Measurements from ENCODE around the gene NKX2-1. TPM values are rescaled to one million over a fixed set of nuclear protein-coding genes. Genes with fewer than 3 reads are reported as not detected.

NKX2-1 gene
- not detected for polyA plus RNA-seq (2013, experiment 1 of 2)
- not detected for polyA plus RNA-seq (2013, experiment 2 of 2)

- Histone ChIP-seq H3K9ac (ENCODE audit: low read length) (no peak within 1 kb of the TSS), H3K4me1 (ENCODE audit: control insufficient read depth, insufficient read depth, low read depth, low read length) (peaks cover 37% of the 10 kb centered on the region), H3K27me3 (ENCODE audit: control insufficient read depth in 1 of 2, insufficient read depth in 1 of 2, low read length in 2 of 2) (peaks cover 97 to 98% of the 10 kb centered on the region in 2 experiments), H3K23ac (ENCODE audit: low read length in 2 of 2) (peak within 1 kb of the TSS in 1 of 2 experiments; percentile 43), H2BK5ac (ENCODE audit: low read depth, low read length, poor library complexity, severe bottlenecking) (no peak within 1 kb of the TSS), H3K4me2 (ENCODE audit: low read length, poor library complexity, severe bottlenecking) (peak within 1 kb of the TSS; percentile 69), H3K79me1 (replicated peaks; ENCODE audit: low read length, poor library complexity, severe bottlenecking) (no peaks in the 10 kb centered on the region), H2BK12ac (ENCODE audit: low read length in 2 of 2) (no peak within 1 kb of the TSS), H4K91ac (ENCODE audit: low read length) (no peak within 1 kb of the TSS), H3K14ac (ENCODE audit: low read length in 2 of 2) (peak within 1 kb of the TSS; percentile 55 to 69), H3K4ac (ENCODE audit: low read depth in 1 of 2, low read length in 2 of 2) (no peak within 1 kb of the TSS), H3K4me3 (ENCODE audit: insufficient read depth in 1 of 2, low read depth in 1 of 2, low read length in 2 of 2) (peak within 1 kb of the TSS; percentile 20 to 65), H2AK5ac (ENCODE audit: low read length, severe bottlenecking) (no peak within 1 kb of the TSS), H3K36me3 (ENCODE audit: control insufficient read depth in 1 of 2, insufficient read depth in 2 of 2, low read depth in 1 of 2, low read length in 2 of 2) (no peaks in the 10 kb centered on the region), H3K9me3 (ENCODE audit: control insufficient read depth, low read length) (no peaks in the 10 kb centered on the region), H4K8ac (ENCODE audit: low read length) (no peak within 1 kb of the TSS), H3K27ac (ENCODE audit: low read length, poor library complexity, severe bottlenecking) (no peak within 1 kb of the TSS), H2AFZ (ENCODE audit: low read depth, low read length) (no peak within 1 kb of the TSS), H2BK120ac (ENCODE audit: low read depth, low read length) (no peak within 1 kb of the TSS), H3K18ac (ENCODE audit: low read depth in 1 of 2, low read length in 2 of 2) (no peak within 1 kb of the TSS), H2BK15ac (ENCODE audit: low read depth, poor library complexity, severe bottlenecking) (no peak within 1 kb of the TSS)
- WGBS: 2% methylated on average over 29 of the region's 49 CpGs
- no peak for DNase-seq
These were observed at the start of gene NKX2-1 for GRCh38 chr14:36519431-36520321. Gene NKX2-1 (minus strand): TSS chr14:36520232. CDS start chr14:36520129, 103 bp downstream.

DNA sequence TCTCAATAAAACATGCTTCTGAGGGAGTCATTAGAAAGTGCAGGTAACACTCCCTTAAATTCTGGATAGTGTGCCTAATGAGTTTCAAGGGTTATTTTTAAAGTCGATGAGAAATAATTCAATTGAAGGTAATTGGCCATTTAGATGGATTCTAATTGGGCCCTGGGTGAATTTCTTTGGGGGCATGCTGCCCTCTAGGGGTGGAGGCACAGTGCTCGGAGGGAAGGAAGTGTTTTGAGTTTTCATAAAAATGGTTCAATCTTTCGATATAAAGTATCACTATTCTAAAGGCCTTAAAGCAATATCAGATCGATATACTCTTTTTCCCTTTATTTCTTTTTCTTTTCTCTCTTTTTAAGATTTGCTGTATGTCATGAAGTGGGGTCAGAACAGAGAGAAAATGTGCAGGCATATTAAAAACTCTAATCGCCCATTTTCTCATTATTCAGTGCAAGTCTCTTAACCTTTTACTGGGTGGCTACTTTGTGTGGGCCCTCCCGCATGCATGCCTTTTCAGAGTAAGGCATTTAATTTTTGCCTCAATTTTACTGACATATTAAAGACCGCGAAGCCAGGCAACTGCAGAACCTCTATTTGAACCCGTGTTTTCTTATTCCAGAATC, 36.9 kb upstream of the NKX2-1 start:
- H3K9me3 ChIP-seq (ENCODE audit: control insufficient read depth, low read length): no peaks in the 10 kb centered on the region
- H3K4me1 ChIP-seq (ENCODE audit: control insufficient read depth, insufficient read depth, low read depth, low read length): no peaks in the 10 kb centered on the region
- no peak overlapping the region for H3K9ac ChIP-seq (ENCODE audit: low read length)
- no peak overlapping the region for H3K23ac ChIP-seq (ENCODE audit: low read length in 2 of 2)
- H2BK12ac ChIP-seq (ENCODE audit: low read length in 2 of 2): no peak overlapping the region
- H3K14ac ChIP-seq (ENCODE audit: low read length in 2 of 2): no peak overlapping the region
- no peak overlapping the region for H2AK5ac ChIP-seq (ENCODE audit: low read length, severe bottlenecking)
- H4K91ac ChIP-seq (ENCODE audit: low read length): no peak overlapping the region
- H3K36me3 ChIP-seq (ENCODE audit: control insufficient read depth in 1 of 2, insufficient read depth in 2 of 2, low read depth in 1 of 2, low read length in 2 of 2): no peaks in the 10 kb centered on the region
- H2BK120ac ChIP-seq (ENCODE audit: low read depth, low read length): no peak overlapping the region
- no peak overlapping the region for H4K8ac ChIP-seq (ENCODE audit: low read length)
- peaks cover 20 to 22% of the 10 kb centered on the region in 2 experiments for H3K27me3 ChIP-seq (ENCODE audit: control insufficient read depth in 1 of 2, insufficient read depth in 1 of 2, low read length in 2 of 2)
- 77% methylated on average over 6 of the region's 9 CpGs for WGBS
- no peak overlapping the region for H2BK15ac ChIP-seq (ENCODE audit: low read depth, poor library complexity, severe bottlenecking)
- DNase-seq: peak; percentile 21
- no peak overlapping the region for H2BK5ac ChIP-seq (ENCODE audit: low read depth, low read length, poor library complexity, severe bottlenecking)
- H2AFZ ChIP-seq (ENCODE audit: low read depth, low read length): no peak overlapping the region
- no peak overlapping the region for H3K27ac ChIP-seq (ENCODE audit: low read length, poor library complexity, severe bottlenecking)
- no peak overlapping the region for H3K18ac ChIP-seq (ENCODE audit: low read depth in 1 of 2, low read length in 2 of 2)
- no peak overlapping the region for H3K4me2 ChIP-seq (ENCODE audit: low read length, poor library complexity, severe bottlenecking)
- H3K4ac ChIP-seq (ENCODE audit: low read depth in 1 of 2, low read length in 2 of 2): no peak overlapping the region
- H3K79me1 ChIP-seq (replicated peaks; ENCODE audit: low read length, poor library complexity, severe bottlenecking): no peaks in the 10 kb centered on the region
- H3K4me3 ChIP-seq (ENCODE audit: insufficient read depth in 1 of 2, low read depth in 1 of 2, low read length in 2 of 2): no peak overlapping the region

DNA sequence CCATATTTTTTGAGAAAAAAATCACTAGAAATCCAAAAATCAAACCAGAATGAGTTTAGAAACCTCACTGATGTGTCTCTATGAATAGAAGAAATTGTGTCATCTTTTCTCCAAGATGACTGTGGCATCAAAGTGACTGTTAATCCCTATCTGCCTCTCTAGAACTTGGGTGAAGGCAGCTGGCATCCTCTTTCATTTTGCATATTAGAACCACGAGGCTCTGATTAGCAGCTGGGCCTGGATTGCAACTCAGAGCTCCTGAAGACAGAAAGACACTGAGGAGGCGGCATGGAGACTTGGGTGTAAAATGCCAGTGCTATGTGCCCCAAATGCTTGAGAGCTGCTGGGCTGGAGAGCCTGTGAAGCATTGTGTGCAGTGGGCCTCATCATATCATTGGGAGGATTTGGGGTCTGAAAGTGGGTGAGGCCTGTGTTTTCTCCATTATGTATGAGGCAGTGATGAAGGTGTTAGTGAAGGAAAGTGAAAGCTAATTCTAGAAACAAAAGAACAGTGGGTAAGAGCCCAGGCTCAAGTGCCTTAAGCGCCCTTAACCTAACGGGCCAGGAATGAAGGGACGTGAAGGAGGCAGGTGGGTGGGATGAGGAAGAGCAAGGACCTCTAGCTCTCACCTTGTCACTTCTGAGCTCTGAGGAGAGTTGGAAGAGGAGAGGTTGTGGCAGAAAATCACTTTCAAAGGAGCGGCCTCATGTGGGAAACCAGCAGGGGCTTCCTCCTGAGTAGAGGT, 36.1 kb upstream of the NKX2-1 start:
- no peak overlapping the region for H3K4me3 ChIP-seq (ENCODE audit: insufficient read depth in 1 of 2, low read depth in 1 of 2, low read length in 2 of 2)

More for the DNA sequence above, 36.1 kb upstream of the NKX2-1 start:
- Histone ChIP-seq H2AFZ (ENCODE audit: low read depth, low read length) (no peak overlapping the region), H3K4me1 (ENCODE audit: control insufficient read depth, insufficient read depth, low read depth, low read length) (no peaks in the 10 kb centered on the region), H3K9me3 (ENCODE audit: control insufficient read depth, low read length) (no peaks in the 10 kb centered on the region), H2AK5ac (ENCODE audit: low read length, severe bottlenecking) (no peak overlapping the region), H4K91ac (ENCODE audit: low read length) (no peak overlapping the region), H2BK12ac (ENCODE audit: low read length in 2 of 2) (no peak overlapping the region), H3K4me2 (ENCODE audit: low read length, poor library complexity, severe bottlenecking) (no peak overlapping the region), H3K36me3 (ENCODE audit: control insufficient read depth in 1 of 2, insufficient read depth in 2 of 2, low read depth in 1 of 2, low read length in 2 of 2) (no peaks in the 10 kb centered on the region), H3K18ac (ENCODE audit: low read depth in 1 of 2, low read length in 2 of 2) (no peak overlapping the region), H3K23ac (ENCODE audit: low read length in 2 of 2) (no peak overlapping the region), H3K27ac (ENCODE audit: low read length, poor library complexity, severe bottlenecking) (no peak overlapping the region), H3K9ac (ENCODE audit: low read length) (no peak overlapping the region), H3K27me3 (ENCODE audit: control insufficient read depth in 1 of 2, insufficient read depth in 1 of 2, low read length in 2 of 2) (peaks cover 15 to 16% of the 10 kb centered on the region in 2 experiments), H3K14ac (ENCODE audit: low read length in 2 of 2) (no peak overlapping the region), H3K4ac (ENCODE audit: low read depth in 1 of 2, low read length in 2 of 2) (no peak overlapping the region), H3K79me1 (replicated peaks; ENCODE audit: low read length, poor library complexity, severe bottlenecking) (no peaks in the 10 kb centered on the region), H2BK120ac (ENCODE audit: low read depth, low read length) (no peak overlapping the region), H2BK15ac (ENCODE audit: low read depth, poor library complexity, severe bottlenecking) (no peak overlapping the region), H4K8ac (ENCODE audit: low read length) (no peak overlapping the region), H2BK5ac (ENCODE audit: low read depth, low read length, poor library complexity, severe bottlenecking) (no peak overlapping the region)
- WGBS: 78% methylated on average over 6 of the region's 6 CpGs
- DNase-seq: no peak
